Cardiac muscle cell (in vitro differentiated cells and primary cell): Measurements from ENCODE around the gene SPAG7. TPM values are rescaled to one million over a fixed set of nuclear protein-coding genes. Genes with fewer than 3 reads are reported as not detected.

ENCODE experiments used
- DNase-seq, 2 donors: peaks; one replicate each; pipeline versions ENCODE4 v3.0.0 to v3.0.0-alpha.2; 2010 to 2017; ENCODE audit warnings: low read depth in 1 of 2, low spot score in 1 of 2
- H3K27ac ChIP-seq: fragments of 200-600 bp; sonication (generic); 2 replicates; pipeline ENCODE4 v1.5.1; 2016
- H3K27me3 ChIP-seq: fragments of 200-600 bp; sonication (generic); 2 replicates; pipeline ENCODE4 v1.6.0; 2016; ENCODE audit warnings: control low read depth
- H3K36me3 ChIP-seq: fragments of 200-600 bp; sonication (generic); 2 replicates; pipeline ENCODE4 v1.5.1; 2016; ENCODE audit warnings: control low read depth
- H3K4me1 ChIP-seq: fragments of 200-600 bp; sonication (generic); 2 replicates; pipeline ENCODE4 v1.8.1; 2017; ENCODE audit warnings: low read depth, mild to moderate bottlenecking, mixed run types
- H3K4me3 ChIP-seq: fragments of 200-600 bp; sonication (generic); 2 replicates; pipeline ENCODE4 v1.5.1; 2016; ENCODE audit warnings: mild to moderate bottlenecking
- H3K9me3 ChIP-seq: fragments of 200-600 bp; sonication (generic); 2 replicates; pipeline ENCODE4 v1.5.1; 2017; ENCODE audit warnings: low read depth, mild to moderate bottlenecking, control low read depth
- polyA plus RNA-seq: library from polyadenylated mRNA; unstranded; fragments of >200 nt; fragmentation: Nextera tagmentation; extraction: Ambion mirVana; gene quantifications from 2 replicates; pipeline ENCODE4 v1.2.1, GENCODE V29; 2016
- total RNA-seq: library from RNA; depleted of rRNA; stranded (reverse); fragments of >200 nt; gene quantifications from 2 replicates; pipeline ENCODE4 v1.2.3, GENCODE V29; 2016
- TF ChIP-seq, protein P1 (sequence below): IDR thresholded peaks from 2 replicates; pipeline ENCODE4 v1.5.1; 2012; ENCODE audit warnings: low read depth, mild to moderate bottlenecking, low read length

The SPAG7 gene
- total and polyA plus RNA-seq, 2 experiments from 2014 or later = 227 to 399 TPM

DNA sequence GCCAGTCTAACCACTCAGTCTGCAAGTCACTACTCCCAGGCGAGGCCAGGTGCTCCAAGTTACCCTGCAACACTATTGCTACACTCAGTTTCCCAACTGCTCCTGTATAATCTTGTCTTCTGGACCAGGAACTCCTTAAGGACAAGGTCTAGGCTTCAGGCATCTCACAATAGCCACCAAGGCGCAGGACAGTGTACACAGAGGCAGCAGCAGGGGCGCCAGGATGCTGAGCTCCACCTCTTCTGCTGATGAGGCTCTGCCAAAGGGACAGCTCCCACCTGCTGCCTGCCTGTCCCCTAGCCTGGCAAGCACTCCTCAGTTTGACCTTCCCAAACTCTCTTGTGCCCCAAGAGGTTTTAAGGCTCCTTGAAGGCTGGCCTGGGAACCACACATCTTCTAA, 31.2 kb downstream of the SPAG7 start:
- no peaks in the 10 kb centered on the region for H3K9me3 ChIP-seq
- peaks cover 11% of the 10 kb centered on the region for H3K36me3 ChIP-seq
- TF ChIP-seq, protein P1, sequence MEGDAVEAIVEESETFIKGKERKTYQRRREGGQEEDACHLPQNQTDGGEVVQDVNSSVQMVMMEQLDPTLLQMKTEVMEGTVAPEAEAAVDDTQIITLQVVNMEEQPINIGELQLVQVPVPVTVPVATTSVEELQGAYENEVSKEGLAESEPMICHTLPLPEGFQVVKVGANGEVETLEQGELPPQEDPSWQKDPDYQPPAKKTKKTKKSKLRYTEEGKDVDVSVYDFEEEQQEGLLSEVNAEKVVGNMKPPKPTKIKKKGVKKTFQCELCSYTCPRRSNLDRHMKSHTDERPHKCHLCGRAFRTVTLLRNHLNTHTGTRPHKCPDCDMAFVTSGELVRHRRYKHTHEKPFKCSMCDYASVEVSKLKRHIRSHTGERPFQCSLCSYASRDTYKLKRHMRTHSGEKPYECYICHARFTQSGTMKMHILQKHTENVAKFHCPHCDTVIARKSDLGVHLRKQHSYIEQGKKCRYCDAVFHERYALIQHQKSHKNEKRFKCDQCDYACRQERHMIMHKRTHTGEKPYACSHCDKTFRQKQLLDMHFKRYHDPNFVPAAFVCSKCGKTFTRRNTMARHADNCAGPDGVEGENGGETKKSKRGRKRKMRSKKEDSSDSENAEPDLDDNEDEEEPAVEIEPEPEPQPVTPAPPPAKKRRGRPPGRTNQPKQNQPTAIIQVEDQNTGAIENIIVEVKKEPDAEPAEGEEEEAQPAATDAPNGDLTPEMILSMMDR = no peak
- no peaks in the 10 kb centered on the region for H3K27me3 ChIP-seq
- peaks cover 14% of the 10 kb centered on the region for H3K4me1 ChIP-seq
- DNase-seq = no peak
- H3K4me3 ChIP-seq = no peak overlapping the region
- no peak overlapping the region for H3K27ac ChIP-seq

- no peak overlapping the region for H3K4me3 ChIP-seq
- H3K27ac ChIP-seq = no peak overlapping the region
- TF ChIP-seq, protein P1 = no peak
- peaks cover 11% of the 10 kb centered on the region for H3K36me3 ChIP-seq
- H3K27me3 ChIP-seq = no peaks in the 10 kb centered on the region
- no peak for DNase-seq
- H3K4me1 ChIP-seq = peaks cover 8% of the 10 kb centered on the region
- H3K9me3 ChIP-seq = no peaks in the 10 kb centered on the region
Measured at GRCh38 chr17:4935650-4936049, 32.0 kb downstream of the SPAG7 start.

- Histone ChIP-seq H3K27me3 (no peaks in the 10 kb centered on the region), H3K36me3 (peaks cover 11% of the 10 kb centered on the region), H3K27ac (peak overlapping the region; percentile 34), H3K9me3 (no peaks in the 10 kb centered on the region), H3K4me1 (peaks cover 8% of the 10 kb centered on the region), H3K4me3 (no peak overlapping the region)
- TF ChIP-seq, protein P1 = peak; percentile 58
- peak in 1 of 2 donors; percentile 59 for DNase-seq
Measured at GRCh38 chr17:4934173-4934979, 33.2 kb downstream of the SPAG7 start.

DNA sequence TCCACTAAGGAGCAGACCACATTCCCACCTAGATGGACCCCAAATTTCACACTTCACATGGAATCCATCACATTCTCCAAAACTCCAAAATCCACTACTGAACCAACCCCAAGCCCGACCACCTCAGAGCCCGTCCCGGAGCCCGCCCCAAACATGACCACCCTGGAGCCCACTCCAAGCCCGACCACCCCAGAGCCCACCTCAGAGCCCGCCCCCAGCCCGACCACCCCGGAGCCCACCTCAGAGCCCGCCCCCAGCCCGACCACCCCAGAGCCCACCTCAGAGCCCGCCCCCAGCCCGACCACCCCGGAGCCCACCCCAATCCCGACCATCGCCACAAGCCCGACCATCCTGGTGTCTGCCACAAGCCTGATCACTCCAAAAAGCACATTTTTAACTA, 34.0 kb downstream of the SPAG7 start:
- Histone ChIP-seq H3K36me3 (peaks cover 11% of the 10 kb centered on the region), H3K9me3 (no peaks in the 10 kb centered on the region), H3K4me3 (no peak overlapping the region), H3K4me1 (peaks cover 4% of the 10 kb centered on the region), H3K27me3 (no peaks in the 10 kb centered on the region), H3K27ac (peak overlapping the region; percentile 34)
- DNase-seq = no peak
- TF ChIP-seq, protein P1 = no peak

DNA sequence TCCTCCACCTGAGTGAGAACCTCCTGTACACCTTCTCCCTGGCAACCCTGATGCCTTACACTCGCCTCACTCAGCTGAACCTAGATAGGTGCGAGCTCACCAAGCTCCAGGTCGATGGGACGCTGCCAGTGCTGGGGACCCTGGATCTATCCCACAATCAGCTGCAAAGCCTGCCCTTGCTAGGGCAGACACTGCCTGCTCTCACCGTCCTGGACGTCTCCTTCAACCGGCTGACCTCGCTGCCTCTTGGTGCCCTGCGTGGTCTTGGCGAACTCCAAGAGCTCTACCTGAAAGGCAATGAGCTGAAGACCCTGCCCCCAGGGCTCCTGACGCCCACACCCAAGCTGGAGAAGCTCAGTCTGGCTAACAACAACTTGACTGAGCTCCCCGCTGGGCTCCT, 34.9 kb downstream of the SPAG7 start:
- TF ChIP-seq, protein P1 = no peak
- no peak for DNase-seq
- Histone ChIP-seq H3K36me3 (peaks cover 7% of the 10 kb centered on the region), H3K4me1 (no peaks in the 10 kb centered on the region), H3K4me3 (no peak overlapping the region), H3K27me3 (no peaks in the 10 kb centered on the region), H3K9me3 (no peaks in the 10 kb centered on the region), H3K27ac (no peak overlapping the region)
